Measurements from ENCODE around the gene SYCP2L.
"Not testable (repeated sequence)": the region's sequence is repeated elsewhere in the genome, so short reads cannot be mapped to it uniquely, and the experiment has no call there.

The SYCP2L gene

DNA sequence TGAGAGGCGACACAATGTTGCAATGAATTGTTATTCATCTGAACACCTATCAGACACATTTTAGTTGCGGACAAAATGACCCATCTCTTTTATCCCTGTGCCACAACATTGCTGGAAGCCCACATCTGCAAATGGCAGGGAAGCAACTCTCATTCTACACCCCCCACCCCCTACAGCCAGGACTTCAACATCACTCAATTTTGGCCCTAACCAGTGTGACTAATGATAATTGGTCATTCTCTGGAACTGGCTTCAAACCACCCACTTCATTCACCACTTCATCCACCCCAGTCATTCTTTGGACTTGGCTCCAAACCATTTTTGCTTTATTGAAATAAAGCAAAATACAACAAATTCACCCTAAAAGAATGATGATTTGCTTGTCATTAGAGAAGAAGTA lies 6.5 kb upstream of the SYCP2L start:
- Histone ChIP-seq H2AFZ (ENCODE audit: low read length) (no peak overlapping the region), H3K9me3 (replicated peaks; ENCODE audit: insufficient read depth, low read length) (no peaks in the 10 kb centered on the region), H3K27me3 (replicated peaks; ENCODE audit: insufficient read depth, low read length) (peaks cover 11% of the 10 kb centered on the region)

DNA sequence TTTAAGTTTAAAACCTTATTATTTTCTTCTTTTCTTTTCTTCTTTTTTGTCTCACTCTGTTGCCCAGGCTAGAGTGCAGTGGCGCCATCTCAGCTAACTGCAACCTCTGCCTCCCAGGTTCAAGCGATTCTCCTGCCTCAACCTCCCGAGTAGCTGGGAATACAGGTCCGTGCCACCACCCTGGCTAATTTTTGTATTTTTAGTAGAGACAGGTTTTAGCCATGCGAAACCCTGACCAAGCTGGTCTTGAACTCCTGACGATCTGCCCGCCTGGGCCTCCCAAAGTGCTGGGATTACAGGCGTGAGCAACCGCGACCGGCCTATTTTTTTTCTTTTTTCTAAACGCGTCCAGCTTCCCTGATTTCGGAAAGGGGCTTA lies 4.6 kb upstream of the SYCP2L start:
- peaks cover 30% of the 10 kb centered on the region for H3K27me3 ChIP-seq (replicated peaks; ENCODE audit: insufficient read depth, low read length)
- not testable (repeated sequence) for H3K9me2 ChIP-seq (replicated peaks; ENCODE audit: insufficient read depth, low read length); H3K79me2 ChIP-seq (ENCODE audit: low read length); H3K4me3 ChIP-seq (ENCODE audit: low read length); H3F3A ChIP-seq (ENCODE audit: insufficient read depth, low read length); H2AFZ ChIP-seq (ENCODE audit: low read length); H3K4me1 ChIP-seq (ENCODE audit: low read length); H3K9me3 ChIP-seq (replicated peaks; ENCODE audit: insufficient read depth, low read length); H3K27ac ChIP-seq (ENCODE audit: low read length); H3K36me3 ChIP-seq (replicated peaks; ENCODE audit: insufficient read depth, low read length); H4K20me1 ChIP-seq (ENCODE audit: insufficient read depth, low read length); H3K9ac ChIP-seq (ENCODE audit: low read length); DNase-seq; H3K4me2 ChIP-seq (ENCODE audit: low read depth, low read length)

More for the DNA sequence above, 6.5 kb upstream of the SYCP2L start:
- DNase-seq, result no peak
- Histone ChIP-seq H3K79me2 (ENCODE audit: low read length) (no peaks in the 10 kb centered on the region), H3K4me2 (ENCODE audit: low read depth, low read length) (no peak overlapping the region), H4K20me1 (ENCODE audit: insufficient read depth, low read length) (no peaks in the 10 kb centered on the region), H3K27ac (ENCODE audit: low read length) (no peak overlapping the region), H3F3A (ENCODE audit: insufficient read depth, low read length) (no peaks in the 10 kb centered on the region), H3K4me3 (ENCODE audit: low read length) (no peak overlapping the region), H3K9ac (ENCODE audit: low read length) (no peak overlapping the region), H3K4me1 (ENCODE audit: low read length) (no peaks in the 10 kb centered on the region), H3K9me2 (replicated peaks; ENCODE audit: insufficient read depth, low read length) (no peaks in the 10 kb centered on the region), H3K36me3 (replicated peaks; ENCODE audit: insufficient read depth, low read length) (no peaks in the 10 kb centered on the region)
- TF ChIP-seq EZH2 (optimal IDR thresholded peaks at IDR 0.05; ENCODE audit: low read depth, low read length), result no peak
- TF ChIP-seq, protein P1, sequence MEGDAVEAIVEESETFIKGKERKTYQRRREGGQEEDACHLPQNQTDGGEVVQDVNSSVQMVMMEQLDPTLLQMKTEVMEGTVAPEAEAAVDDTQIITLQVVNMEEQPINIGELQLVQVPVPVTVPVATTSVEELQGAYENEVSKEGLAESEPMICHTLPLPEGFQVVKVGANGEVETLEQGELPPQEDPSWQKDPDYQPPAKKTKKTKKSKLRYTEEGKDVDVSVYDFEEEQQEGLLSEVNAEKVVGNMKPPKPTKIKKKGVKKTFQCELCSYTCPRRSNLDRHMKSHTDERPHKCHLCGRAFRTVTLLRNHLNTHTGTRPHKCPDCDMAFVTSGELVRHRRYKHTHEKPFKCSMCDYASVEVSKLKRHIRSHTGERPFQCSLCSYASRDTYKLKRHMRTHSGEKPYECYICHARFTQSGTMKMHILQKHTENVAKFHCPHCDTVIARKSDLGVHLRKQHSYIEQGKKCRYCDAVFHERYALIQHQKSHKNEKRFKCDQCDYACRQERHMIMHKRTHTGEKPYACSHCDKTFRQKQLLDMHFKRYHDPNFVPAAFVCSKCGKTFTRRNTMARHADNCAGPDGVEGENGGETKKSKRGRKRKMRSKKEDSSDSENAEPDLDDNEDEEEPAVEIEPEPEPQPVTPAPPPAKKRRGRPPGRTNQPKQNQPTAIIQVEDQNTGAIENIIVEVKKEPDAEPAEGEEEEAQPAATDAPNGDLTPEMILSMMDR (IDR thresholded peaks at IDR 0.05; ENCODE audit: low read length), result no peak
- no peak for TF ChIP-seq EZH2phosphoT487 (IDR thresholded peaks at IDR 0.05; ENCODE audit: low read length)

DNA sequence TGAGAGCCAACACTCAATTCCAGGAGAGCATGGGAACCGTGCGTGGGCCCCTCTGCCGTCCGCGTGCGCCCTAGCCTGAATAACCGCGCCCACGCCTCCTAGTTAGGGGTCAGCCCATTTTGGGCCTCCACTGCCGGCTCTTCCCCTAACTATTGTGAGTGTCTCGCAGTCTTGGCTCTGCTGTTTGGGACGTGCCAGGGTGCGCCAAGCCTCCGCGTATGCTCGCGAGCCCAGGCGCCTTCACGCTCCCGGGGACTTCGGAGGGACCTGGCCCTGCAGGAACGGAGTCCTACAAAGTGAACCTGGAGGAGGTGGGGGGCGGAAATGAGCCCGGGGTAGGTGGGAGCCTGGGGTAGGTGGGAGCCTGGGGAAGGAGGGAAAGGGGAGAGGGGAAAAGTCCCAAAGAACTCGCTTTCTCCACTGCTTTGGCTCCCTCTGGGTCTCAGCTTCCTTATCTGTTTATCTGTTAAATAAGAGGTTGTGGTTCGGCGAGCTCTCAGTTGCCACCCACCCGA lies 4.1 kb upstream of the SYCP2L start:
- no peak overlapping the region for H3K27ac ChIP-seq (ENCODE audit: low read length)
- no peak overlapping the region for H2AFZ ChIP-seq (ENCODE audit: low read length)
- H3K9me3 ChIP-seq (replicated peaks; ENCODE audit: insufficient read depth, low read length), result no peaks in the 10 kb centered on the region
- H3K4me2 ChIP-seq (ENCODE audit: low read depth, low read length), result no peak overlapping the region
- H3K36me3 ChIP-seq (replicated peaks; ENCODE audit: insufficient read depth, low read length), result no peaks in the 10 kb centered on the region
- H3K79me2 ChIP-seq (ENCODE audit: low read length), result no peaks in the 10 kb centered on the region
- no peaks in the 10 kb centered on the region for H3K4me1 ChIP-seq (ENCODE audit: low read length)
- no peak overlapping the region for H3K4me3 ChIP-seq (ENCODE audit: low read length)
- peaks cover 35% of the 10 kb centered on the region for H3K27me3 ChIP-seq (replicated peaks; ENCODE audit: insufficient read depth, low read length)
- DNase-seq, result no peak
- no peaks in the 10 kb centered on the region for H3F3A ChIP-seq (ENCODE audit: insufficient read depth, low read length)
- H3K9me2 ChIP-seq (replicated peaks; ENCODE audit: insufficient read depth, low read length), result no peaks in the 10 kb centered on the region
- no peak overlapping the region for H3K9ac ChIP-seq (ENCODE audit: low read length)
- TF ChIP-seq, protein P1 (IDR thresholded peaks at IDR 0.05; ENCODE audit: low read length), result no peak
- TF ChIP-seq EZH2phosphoT487 (IDR thresholded peaks at IDR 0.05; ENCODE audit: low read length), result no peak
- TF ChIP-seq EZH2 (optimal IDR thresholded peaks at IDR 0.05; ENCODE audit: low read depth, low read length), result no peak
- H4K20me1 ChIP-seq (ENCODE audit: insufficient read depth, low read length), result no peaks in the 10 kb centered on the region

- H3K27ac ChIP-seq (ENCODE audit: low read length), result no peak overlapping the region
- H3K9ac ChIP-seq (ENCODE audit: low read length), result no peak overlapping the region
- H3K79me2 ChIP-seq (ENCODE audit: low read length), result no peaks in the 10 kb centered on the region
- H3K4me3 ChIP-seq (ENCODE audit: low read length), result no peak overlapping the region
- H3K4me2 ChIP-seq (ENCODE audit: low read depth, low read length), result no peak overlapping the region
- H2AFZ ChIP-seq (ENCODE audit: low read length), result no peak overlapping the region
- TF ChIP-seq EZH2 (optimal IDR thresholded peaks at IDR 0.05; ENCODE audit: low read depth, low read length) (no peak), EZH2phosphoT487 (IDR thresholded peaks at IDR 0.05; ENCODE audit: low read length) (no peak)
- TF ChIP-seq, protein P1 (IDR thresholded peaks at IDR 0.05; ENCODE audit: low read length), result no peak
- H3K9me2 ChIP-seq (replicated peaks; ENCODE audit: insufficient read depth, low read length), result no peaks in the 10 kb centered on the region
- no peaks in the 10 kb centered on the region for H3F3A ChIP-seq (ENCODE audit: insufficient read depth, low read length)
- peaks cover 40% of the 10 kb centered on the region for H3K27me3 ChIP-seq (replicated peaks; ENCODE audit: insufficient read depth, low read length)
- H3K4me1 ChIP-seq (ENCODE audit: low read length), result no peaks in the 10 kb centered on the region
- H4K20me1 ChIP-seq (ENCODE audit: insufficient read depth, low read length), result no peaks in the 10 kb centered on the region
- DNase-seq, result no peak
- no peaks in the 10 kb centered on the region for H3K9me3 ChIP-seq (replicated peaks; ENCODE audit: insufficient read depth, low read length)
- H3K36me3 ChIP-seq (replicated peaks; ENCODE audit: insufficient read depth, low read length), result no peaks in the 10 kb centered on the region
These were observed 3.3 kb upstream of the SYCP2L start for GRCh38 chr6:10883312-10884244.

Measured in MM.1S (cell line).